HCT116 (cell line): ENCODE measurements around the gene HNRNPK. TPM values are rescaled to one million over a fixed set of nuclear protein-coding genes. Genes with fewer than 3 reads are reported as not detected.

Experiments used
- ATAC-seq: fragments of 200-7000 bp; cut with Tn5 transposase; 2 replicates; pipeline ENCODE4 v1.9.1; 2020; ENCODE audit warnings: mild to moderate bottlenecking, moderate library complexity
- BruUV-seq: library from RNA; stranded (reverse); fragments of 400-500 nt; replicated peaks from 2 replicates; lab custom pipeline; 2021; lab: Mats Ljungman, UMichigan
- CTCF ChIA-PET: fragments of 300-600 bp; sonication (Branson Sonifier 250); formaldehyde crosslinking; loops from one replicate; lab custom pipeline; 2021; ENCODE audit warnings: antibody characterized with exemption; lab: Charles Lee
- POLR2A ChIA-PET: fragments of 300-600, 350-600 bp; sonication (Branson Sonifier 250); formaldehyde crosslinking; loops from one replicate; lab custom pipeline; 2021; ENCODE audit warnings: antibody characterized with exemption; lab: Charles Lee
- RAD21 ChIA-PET, 2 experiments: fragments of 300-600 bp; sonication (Branson Sonifier 250); formaldehyde crosslinking; loops; one replicate each; lab custom pipeline; 2023; ENCODE audit warnings: low total read pairs in 2 of 2; ENCODE audit not compliant: uncharacterized antibody in 2 of 2, unreplicated experiment in 2 of 2, low non-redundant PET in 1 of 2; lab: Charles Lee
- DNase-seq: peaks from one replicate; pipeline ENCODE4 v3.0.0-alpha.2; 2010; ENCODE audit warnings: low read depth, low spot score
- H2AFZ ChIP-seq: fragments of 200-600 bp; shearing (Covaris generic), sonication (generic); 2 replicates; pipeline ENCODE4 v1.6.1; 2017; ENCODE audit warnings: low read depth, mixed run types, mixed read lengths, antibody characterized with exemption, low read length; ENCODE audit not compliant: poor library complexity, severe bottlenecking
- H3K27ac ChIP-seq: 2 replicates; pipeline ENCODE4 v1.5.1; 2012; ENCODE audit warnings: low read depth, low read length
- H3K27me3 ChIP-seq: fragments of 200-600 bp; sonication (generic); 2 replicates; pipeline ENCODE4 v1.6.1; 2016; ENCODE audit warnings: mixed run types, low read length, mixed read lengths; ENCODE audit not compliant: insufficient read depth
- H3K36me3 ChIP-seq, 2 experiments: fragments of 200-500 bp in 1 of 2; fragments of 200-600 bp in 1 of 2; sonication (Bioruptor generic) in 1 of 2; sonication (generic) in 1 of 2; 2 replicates each; pipeline versions ENCODE4 v1.5.1 to v1.6.1; 2014 to 2016; ENCODE audit warnings: low read length in 2 of 2, inconsistent platforms in 1 of 2, mixed read lengths in 1 of 2, mixed run types in 1 of 2; ENCODE audit not compliant: insufficient read depth in 2 of 2, control insufficient read depth in 1 of 2
- H3K4me1 ChIP-seq, 2 experiments: fragments of 200-600 bp in 1 of 2; sonication (generic) in 1 of 2; 2 replicates each; pipeline versions ENCODE4 v1.5.1 to v1.6.1; 2012 to 2017; ENCODE audit warnings: low read length in 2 of 2, inconsistent platforms in 1 of 2, mild to moderate bottlenecking in 1 of 2, mixed read lengths in 1 of 2, mixed run types in 1 of 2, moderate library complexity in 1 of 2; ENCODE audit not compliant: insufficient read depth in 2 of 2, control insufficient read depth in 1 of 2
- H3K4me2 ChIP-seq: fragments of 200-600 bp; sonication (generic); 2 replicates; pipeline ENCODE4 v1.6.1; 2017; ENCODE audit warnings: mixed run types, low read length, mixed read lengths
- H3K4me3 ChIP-seq, 2 experiments: fragments of 200-600 bp in 1 of 2; sonication (generic) in 1 of 2; replicated peaks in 1 of 2; 2 replicates each; pipeline ENCODE4 v1.5.1; 2011 to 2016; ENCODE audit warnings: low read length in 2 of 2, control low read depth in 1 of 2, low read depth in 1 of 2, mild to moderate bottlenecking in 1 of 2, mixed read lengths in 1 of 2, mixed run types in 1 of 2
- H3K79me2 ChIP-seq: fragments of 200-600 bp; sonication (generic); 2 replicates; pipeline ENCODE4 v1.6.1; 2017; ENCODE audit warnings: mild to moderate bottlenecking, mixed run types, low read length, moderate library complexity, mixed read lengths; ENCODE audit not compliant: insufficient read depth
- H3K9ac ChIP-seq: fragments of 200-600 bp; sonication (generic); 2 replicates; pipeline ENCODE4 v1.6.1; 2016; ENCODE audit warnings: low read length, mixed read lengths
- H3K9me2 ChIP-seq: fragments of 200-600 bp; sonication (generic), shearing (Covaris generic); 2 replicates; pipeline ENCODE4 v1.6.1; 2017; ENCODE audit warnings: mixed run types, mild to moderate bottlenecking, moderate library complexity; ENCODE audit not compliant: insufficient read depth
- H3K9me3 ChIP-seq, 2 experiments: fragments of 200-500 bp in 1 of 2; fragments of 200-600 bp in 1 of 2; sonication (Bioruptor generic) in 1 of 2; sonication (generic) in 1 of 2; 2 replicates each; pipeline ENCODE4 v1.6.1; 2014 to 2017; ENCODE audit warnings: low read length in 2 of 2, mixed read lengths in 2 of 2, inconsistent platforms in 1 of 2, low read depth in 1 of 2, mild to moderate bottlenecking in 1 of 2, mixed run types in 1 of 2, moderate library complexity in 1 of 2; ENCODE audit not compliant: control insufficient read depth in 1 of 2, insufficient read depth in 1 of 2
- H4K20me1 ChIP-seq: fragments of 200-600 bp; sonication (generic), shearing (Covaris generic); 2 replicates; pipeline ENCODE4 v1.6.1; 2017; ENCODE audit warnings: mixed run types, mild to moderate bottlenecking, moderate library complexity; ENCODE audit not compliant: insufficient read depth
- ATF3 ChIP-seq: IDR thresholded peaks from 2 replicates; pipeline ENCODE4 v1.6.1; 2012
- CBX3 ChIP-seq: IDR thresholded peaks from 2 replicates; pipeline ENCODE4 v1.6.1; 2012; ENCODE audit warnings: low read depth
- CTCF ChIP-seq, 3 experiments: fragments of 200-600 bp in 1 of 3; sonication (generic) in 1 of 3; IDR thresholded peaks in 2 of 3; conservative IDR thresholded peaks in 1 of 3; 2 replicates each; pipeline ENCODE4 v1.5.1; 2012 to 2017; ENCODE audit warnings: low read depth in 2 of 3, low read length in 2 of 3, antibody characterized with exemption in 1 of 3, borderline replicate concordance in 1 of 3, control low read depth in 1 of 3, mild to moderate bottlenecking in 1 of 3, mixed read lengths in 1 of 3, mixed run types in 1 of 3, moderate library complexity in 1 of 3; ENCODE audit not compliant: insufficient read depth in 1 of 3
- EZH2 ChIP-seq: fragments of 200-600 bp; sonication (generic); IDR thresholded peaks from 2 replicates; pipeline ENCODE4 v1.6.1; 2017; ENCODE audit warnings: antibody characterized with exemption, mixed run types
- JUND ChIP-seq: IDR thresholded peaks from 2 replicates; pipeline ENCODE4 v1.6.1; 2012
- MAX ChIP-seq: IDR thresholded peaks from 2 replicates; pipeline ENCODE4 v1.6.1; 2012
- POLR2A ChIP-seq: IDR thresholded peaks from 2 replicates; pipeline ENCODE4 v1.7.0; 2011; ENCODE audit warnings: borderline replicate concordance; ENCODE audit not compliant: insufficient read depth, insufficient read length; ENCODE audit errors: extremely low read depth
- POLR2AphosphoS5 ChIP-seq: IDR thresholded peaks from 2 replicates; pipeline ENCODE4 v1.6.1; 2011; ENCODE audit warnings: mild to moderate bottlenecking, low read depth, low read length, moderate library complexity
- RAD21 ChIP-seq: IDR thresholded peaks from 2 replicates; pipeline ENCODE4 v1.6.1; 2012; ENCODE audit warnings: low read depth, mild to moderate bottlenecking
- REST ChIP-seq: IDR thresholded peaks from 2 replicates; pipeline ENCODE4 v1.6.1; 2012; ENCODE audit warnings: low read depth
- SP1 ChIP-seq: IDR thresholded peaks from 2 replicates; pipeline ENCODE4 v1.6.1; 2012; ENCODE audit warnings: low read depth
- SRF ChIP-seq: IDR thresholded peaks from 2 replicates; pipeline ENCODE4 v1.6.1; 2012; ENCODE audit warnings: low read depth
- TCF7L2 ChIP-seq: IDR thresholded peaks from 2 replicates; pipeline ENCODE4 v1.7.0; 2011; ENCODE audit warnings: borderline replicate concordance, inconsistent platforms; ENCODE audit not compliant: insufficient read depth, insufficient read length; ENCODE audit errors: extremely low read depth
- YY1 ChIP-seq: IDR thresholded peaks from 2 replicates; pipeline ENCODE4 v1.6.1; 2011; ENCODE audit warnings: low read length, low read depth, moderate library complexity, mild to moderate bottlenecking; ENCODE audit not compliant: insufficient replicate concordance; ENCODE audit errors: extremely low read depth
- ZFX ChIP-seq: fragments of 450-650 bp; IDR thresholded peaks from 2 replicates; pipeline ENCODE4 v1.6.1; 2017
- ZNF274 ChIP-seq: fragments of 200-500 bp; sonication (Bioruptor generic); IDR thresholded peaks from 2 replicates; pipeline ENCODE4 v1.6.1; 2014; ENCODE audit warnings: mild to moderate bottlenecking, low read depth, low read length, inconsistent platforms
- intact Hi-C: fragments of 100-400 bp; cut with micrococcal nuclease; formaldehyde crosslinking; loops from 2 replicates; pipeline ENCODE4 v1.10.0; 2022
- total RNA-seq: library from RNA; stranded (reverse); gene quantifications from one replicate; pipeline ENCODE4 v1.2.1, GENCODE V29; 2021; ENCODE audit not compliant: unreplicated experiment

HNRNPK gene
- total RNA-seq, 1 experiment from 2014 or later: 624 TPM

GRCh38 chr9:83978992-83979811, 813 bp downstream of the HNRNPK start (continued):
- TF ChIP-seq TCF7L2: peak; percentile 81
- no peak for TF ChIP-seq ATF3
- TF ChIP-seq EZH2: no peak
- TF ChIP-seq YY1: peak; percentile 92
- TF ChIP-seq POLR2AphosphoS5: peak; percentile 79
- no peak for TF ChIP-seq POLR2A
- TF ChIP-seq CBX3: no peak

GRCh38 chr9:83977196-83977595, 2.8 kb downstream of the HNRNPK start:
- ChIA-PET POLR2A (no interaction called here), CTCF (no interaction called here), RAD21 (no interaction called here)
- Histone ChIP-seq H4K20me1 (peaks cover 68% of the 10 kb centered on the region), H3K4me3 (no peak overlapping the region), H3K27ac (no peak overlapping the region), H3K9me2 (no peaks in the 10 kb centered on the region), H3K27me3 (no peaks in the 10 kb centered on the region), H2AFZ (no peak overlapping the region), H3K4me2 (no peak overlapping the region; the same call in 1 of the 2 replicates), H3K9ac (no peak overlapping the region), H3K79me2 (peaks cover 96% of the 10 kb centered on the region), H3K36me3 (peaks cover 56 to 69% of the 10 kb centered on the region in 2 experiments), H3K4me1 (peaks cover 4 to 19% of the 10 kb centered on the region in 2 experiments; a peak in 3 of 4 replicates), H3K9me3 (no peaks in the 10 kb centered on the region)
- ATAC-seq (no peak), DNase-seq (no peak)
- intact Hi-C loops: no loop called here
- BruUV-seq: no TSS peak
- TF ChIP-seq ZNF274 (no peak), RAD21 (no peak), CTCF (IDR thresholded peaks at IDR 0.05 in 2 of 3, conservative IDR thresholded peaks at IDR 0.05 in 1 of 3; ENCODE audit: borderline replicate concordance in 1 of 3, insufficient read depth in 1 of 3, low read depth in 2 of 3, low read length in 2 of 3) (no peak), SP1 (no peak), POLR2AphosphoS5 (no peak), YY1 (no peak), SRF (no peak), EZH2 (no peak), JUND (no peak), REST (no peak), TCF7L2 (no peak), ZFX (no peak), MAX (no peak)
